IMR-90 (cell line): ENCODE results near the gene SERPINF2. TPM values are rescaled to one million over a fixed set of nuclear protein-coding genes. Genes with fewer than 3 reads are reported as not detected.

Experiments
- BHLHE40 ChIP-seq: fragments of 150-350 bp; IDR thresholded peaks from 2 replicates; pipeline ENCODE4 v1.6.1; 2016; ENCODE audit warnings: mild to moderate bottlenecking, low read depth, low read length
- MAFK ChIP-seq: IDR thresholded peaks from 2 replicates; pipeline ENCODE4 v1.6.1; 2012; ENCODE audit warnings: low read depth, low read length, improper control_type of control experiment
- SMC3 ChIP-seq: fragments of 150-350 bp; IDR thresholded peaks from 2 replicates; pipeline ENCODE4 v1.6.1; 2016; ENCODE audit warnings: low read depth, mild to moderate bottlenecking, antibody characterized with exemption, low read length, moderate library complexity
- polyA plus RNA-seq, 3 experiments: library from polyadenylated mRNA; depleted of rRNA; stranded (reverse); fragments of >200 nt; gene quantifications; 2 replicates each; pipeline ENCODE4 v1.2.3, GENCODE V29; 2012; ENCODE audit warnings: low replicate concordance in 1 of 3
- total RNA-seq: library from RNA; depleted of rRNA; stranded (reverse); fragments of >200 nt; gene quantifications from 2 replicates; pipeline ENCODE4 v1.2.3, GENCODE V29; 2012

Gene SERPINF2
- total and polyA plus RNA-seq, 2 of the 4 experiments (the other 2 are of a cell fraction), result not detected

DNA sequence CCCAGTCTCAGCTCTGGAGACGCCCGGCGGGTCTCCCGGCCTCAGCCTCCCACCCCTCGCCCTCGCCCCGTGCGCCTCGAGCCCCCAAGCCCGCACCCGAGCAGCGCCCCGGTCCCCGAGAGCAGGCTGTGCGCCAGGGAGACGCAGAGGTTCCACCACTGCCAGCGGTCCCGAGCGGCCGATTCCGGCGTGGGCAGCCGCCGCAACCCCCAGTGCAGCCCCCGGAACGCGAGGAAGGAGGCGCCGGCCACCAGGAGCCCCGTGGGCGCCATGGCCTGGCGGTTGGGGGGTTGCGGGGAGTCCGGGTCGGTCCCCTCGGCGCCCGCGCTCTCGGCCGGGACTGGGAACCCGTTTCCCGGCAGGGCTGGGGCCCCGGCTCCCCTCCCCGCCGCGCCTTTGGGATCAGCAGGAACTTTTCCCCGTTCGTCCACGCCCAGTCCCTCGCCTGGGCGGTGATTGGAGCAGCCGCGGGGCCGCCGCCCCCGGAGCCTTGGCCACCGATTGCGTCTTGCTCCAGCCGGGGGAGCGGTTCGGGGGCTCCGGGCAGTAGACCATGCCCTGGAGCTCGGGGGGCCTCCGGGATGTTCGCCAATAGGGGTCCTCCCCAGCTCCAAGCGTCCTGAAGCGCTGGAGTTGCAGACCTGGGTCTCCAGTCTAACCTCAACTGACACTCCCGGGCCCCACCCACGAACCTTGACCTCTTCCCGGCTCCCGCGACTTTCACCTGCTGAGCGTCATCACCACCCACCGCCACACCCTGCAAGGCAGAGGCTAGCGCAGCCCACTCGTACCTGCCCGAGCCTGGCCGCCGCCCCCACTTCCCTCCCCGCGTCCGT lies 32.5 kb upstream of the SERPINF2 start, which contains the start of gene TLCD2 (continued):
- TF ChIP-seq BHLHE40 (no peak), SMC3 (no peak), MAFK (no peak)
